Activated naive CD4-positive, alpha-beta T cell (primary cell): Measurements from ENCODE around the gene PTPRT.

Source experiments
- DNase-seq, 4 experiments: peaks; one replicate each; lab custom pipeline; 2025; lab: John Stamatoyannopoulos, UW

The PTPRT gene

GRCh38 chr20:42611889-42612837, 577.5 kb downstream of the PTPRT start:
- DNase-seq = no peak

GRCh38 chr20:42611423-42611822, 578.3 kb downstream of the PTPRT start:
- DNase-seq = no peak

DNA sequence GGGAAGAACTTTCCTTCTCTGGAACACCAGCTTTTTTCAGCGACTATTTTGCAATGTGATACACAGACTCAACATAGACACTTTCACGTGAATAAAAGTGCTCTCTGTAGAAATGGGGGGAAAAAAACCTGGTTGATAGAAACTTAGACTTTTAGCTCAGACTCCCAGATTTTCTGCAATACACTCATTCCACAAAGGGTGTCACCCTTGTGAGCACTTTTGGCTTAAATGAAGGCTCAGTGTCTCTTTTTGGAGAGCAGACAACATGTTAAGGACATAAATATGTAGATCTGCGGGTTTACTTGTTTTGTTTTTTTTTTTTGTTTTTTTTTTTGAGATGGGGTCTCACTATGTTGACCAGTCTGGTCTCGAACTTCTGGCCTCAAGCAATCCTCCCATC, 579.6 kb downstream of the PTPRT start:
- no peak for DNase-seq

- no peak for DNase-seq
These were observed 580.1 kb downstream of the PTPRT start for GRCh38 chr20:42609618-42610017.

DNA sequence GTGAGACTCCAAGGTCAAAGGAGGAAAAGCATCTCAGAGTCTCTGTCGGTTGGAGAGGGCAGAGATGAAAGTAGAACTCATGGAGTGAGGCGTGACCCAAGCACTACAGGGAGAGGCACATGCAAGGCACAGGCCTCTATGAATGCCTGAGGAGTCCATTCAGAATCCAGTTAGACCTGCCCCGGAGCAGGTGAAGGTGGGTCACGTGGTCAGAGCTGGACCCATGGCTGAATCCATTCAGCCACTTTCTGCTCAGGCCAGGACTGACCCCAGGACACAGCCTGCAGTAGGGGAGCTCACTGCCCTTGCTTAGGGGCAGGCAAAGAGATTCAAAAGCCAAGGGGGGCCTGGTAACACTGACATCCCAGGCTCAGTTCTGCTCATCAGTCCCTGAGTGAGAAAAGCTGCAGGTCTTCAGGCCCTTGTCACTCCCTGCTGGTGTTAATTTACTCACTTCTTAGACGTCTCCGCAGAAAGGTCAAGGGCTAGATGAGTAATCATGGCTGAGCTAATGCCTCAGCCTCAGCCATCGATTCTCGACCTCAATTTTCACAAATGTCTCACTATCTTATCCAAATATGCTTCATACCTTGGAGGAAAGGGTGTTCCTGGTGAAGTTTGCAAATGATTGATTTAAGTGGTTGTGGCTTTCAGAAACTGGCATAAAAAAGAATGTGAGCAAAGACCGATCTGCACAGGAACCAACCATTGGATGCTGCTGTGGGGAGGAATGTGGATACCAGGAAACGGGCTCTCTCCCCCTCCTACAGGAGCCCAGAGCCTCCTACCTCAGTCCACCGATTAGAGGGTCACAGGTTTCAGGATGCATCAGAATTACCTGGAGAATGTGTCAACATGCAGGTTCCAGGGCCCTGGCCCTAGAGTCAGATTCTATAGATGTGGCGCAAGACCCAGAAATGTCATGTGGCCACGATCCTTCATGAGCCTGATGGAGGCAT, 584.4 kb downstream of the PTPRT start:
- no peak for DNase-seq

- no peak for DNase-seq
These were observed 586.1 kb downstream of the PTPRT start for GRCh38 chr20:42603655-42604054.

GRCh38 chr20:42598581-42598980, 591.1 kb downstream of the PTPRT start:
- DNase-seq = no peak

- DNase-seq = no peak
These were observed 594.1 kb downstream of the PTPRT start for GRCh38 chr20:42595625-42596024.

GRCh38 chr20:42594659-42595058, 595.0 kb downstream of the PTPRT start:
- DNase-seq = no peak

DNA sequence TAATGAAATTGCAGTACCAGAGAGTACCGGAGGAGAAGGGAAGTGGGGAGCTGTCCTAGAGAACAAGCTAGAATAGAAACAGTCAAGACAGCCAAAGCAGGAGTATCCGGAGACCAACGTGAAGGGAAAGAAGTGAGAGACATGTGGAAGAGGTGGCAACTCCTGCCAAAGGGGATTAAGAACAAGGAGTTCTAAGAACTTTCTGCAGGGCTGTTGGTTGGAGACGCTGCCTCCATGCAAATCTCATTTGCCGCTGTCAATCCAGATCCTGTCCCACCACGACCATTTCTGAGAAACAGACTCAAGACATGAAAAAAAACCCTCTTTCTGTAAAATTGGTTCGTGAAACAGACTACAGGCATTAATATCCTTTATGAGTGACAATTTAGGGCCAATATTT, 595.7 kb downstream of the PTPRT start:
- DNase-seq = no peak

DNA sequence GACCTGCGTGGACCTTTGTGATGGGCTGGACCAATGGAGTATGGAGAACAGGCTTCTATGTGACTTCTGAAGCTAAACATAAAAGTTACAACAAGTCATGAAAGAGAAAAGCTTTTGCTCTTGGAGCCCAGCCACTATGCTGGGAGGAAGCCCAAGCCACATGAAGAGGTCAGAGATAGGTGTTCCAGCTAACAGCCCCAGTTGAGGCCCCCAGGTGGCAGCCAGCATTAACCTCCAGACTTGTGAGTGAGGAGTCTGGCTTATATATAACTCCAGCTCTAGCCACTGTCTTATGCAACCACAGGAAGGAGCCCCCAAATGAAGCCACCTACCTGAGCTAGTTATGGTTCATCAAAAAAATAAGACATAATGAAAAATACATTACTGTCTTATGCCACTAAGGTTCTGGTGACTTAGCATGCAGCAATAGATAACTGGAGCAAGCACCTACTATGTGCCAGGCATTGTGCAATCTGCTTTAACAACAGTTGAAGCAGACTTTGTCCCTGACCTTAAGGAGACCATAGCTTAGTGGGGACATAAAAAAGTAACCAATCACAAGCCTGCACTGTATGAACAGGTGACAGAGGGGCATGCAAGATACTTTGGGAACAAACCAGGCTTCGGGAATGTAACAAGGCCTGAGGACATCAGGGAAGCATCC, 599.6 kb downstream of the PTPRT start:
- no peak for DNase-seq

DNA sequence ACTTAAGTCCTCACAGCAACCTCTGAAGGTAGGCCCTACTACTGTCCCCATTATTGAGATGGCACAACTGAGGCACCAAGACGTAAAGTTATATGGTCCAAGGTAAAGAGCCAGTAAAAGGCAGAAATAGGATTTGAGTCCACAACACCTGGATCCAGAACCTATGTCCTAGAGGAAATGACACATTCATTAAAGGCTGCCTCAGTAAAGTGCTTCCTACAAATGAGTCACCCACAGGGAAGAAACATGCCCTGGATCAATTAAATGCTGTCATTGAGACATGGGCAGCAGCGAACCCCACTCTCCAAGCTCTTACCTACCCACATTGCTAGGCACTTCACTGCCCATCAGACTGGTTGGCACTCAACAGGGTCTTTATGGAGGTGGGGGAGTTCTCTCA, 600.9 kb downstream of the PTPRT start:
- no peak for DNase-seq

GRCh38 chr20:42587427-42587826, 602.3 kb downstream of the PTPRT start:
- no peak for DNase-seq

DNA sequence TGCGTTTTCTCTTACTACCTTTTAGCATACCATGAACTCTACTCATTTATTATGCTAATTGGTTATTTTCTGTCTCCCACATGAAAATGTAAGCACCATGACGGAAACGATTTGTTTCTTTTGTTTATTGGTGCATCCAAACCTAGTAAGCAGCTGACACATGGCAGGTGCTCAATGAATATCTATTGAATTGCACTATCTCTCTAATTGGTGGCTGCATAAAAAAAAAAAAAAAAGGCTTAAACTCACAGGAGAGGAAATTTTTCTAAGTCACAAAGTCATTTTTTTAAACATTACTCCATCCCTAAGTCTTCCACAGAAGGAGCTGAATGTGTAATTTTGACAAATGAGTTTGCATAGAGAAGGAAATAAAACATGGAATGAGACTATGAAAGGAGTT, 608.4 kb downstream of the PTPRT start:
- no peak for DNase-seq

DNA sequence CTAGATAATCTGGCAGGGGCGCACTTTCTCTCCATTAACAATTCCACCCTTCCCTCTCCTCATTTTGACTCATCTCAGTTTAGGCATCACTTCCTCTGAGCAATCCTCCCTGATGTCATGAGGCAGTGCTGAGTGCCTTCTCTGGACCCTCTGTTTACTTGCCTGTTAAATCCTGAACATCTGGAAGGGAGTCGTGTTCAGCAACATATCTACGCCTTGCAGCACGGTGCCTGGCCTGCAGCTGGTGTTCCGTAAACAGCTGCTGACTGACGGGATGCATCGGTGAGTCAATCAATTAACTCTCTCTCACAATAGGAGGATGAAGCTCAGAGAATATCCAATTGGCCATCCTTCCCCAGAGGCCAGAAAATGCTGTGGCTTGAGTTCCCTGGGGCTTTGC, 613.5 kb downstream of the PTPRT start:
- no peak for DNase-seq

DNA sequence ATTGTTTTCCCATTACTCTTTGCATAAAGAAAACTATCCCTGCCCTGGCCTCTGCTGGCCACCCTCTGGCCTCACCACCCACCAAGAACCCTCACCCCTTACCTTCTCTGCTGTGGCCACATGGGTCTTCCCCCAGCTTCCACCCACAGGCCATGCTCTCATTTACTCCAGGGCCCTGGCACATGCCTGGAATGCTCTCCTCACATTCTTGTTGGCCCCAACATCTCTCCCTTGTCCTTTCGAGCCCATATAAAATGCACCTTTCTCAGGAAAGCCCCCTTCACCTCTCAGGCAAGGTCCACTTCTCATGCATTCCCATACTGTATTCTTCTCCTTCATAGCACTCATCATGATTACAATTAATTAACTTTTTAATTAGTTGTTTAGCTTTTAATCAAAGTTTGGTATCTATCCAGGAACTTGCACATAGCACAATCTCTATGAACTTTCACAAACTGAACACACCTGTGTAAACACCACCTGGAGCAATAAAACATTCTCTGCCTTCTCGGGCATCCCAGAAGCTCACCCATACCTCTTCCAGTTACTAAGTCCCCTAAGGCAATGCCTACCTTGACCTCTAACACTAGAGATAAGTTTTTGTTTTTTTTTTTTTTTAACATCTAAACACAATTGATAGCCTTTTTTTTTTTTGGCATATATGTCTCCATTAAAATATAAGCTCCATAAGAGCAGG, 617.2 kb downstream of the PTPRT start:
- DNase-seq = no peak

GRCh38 chr20:42567409-42567808, 622.3 kb downstream of the PTPRT start:
- no peak for DNase-seq

DNA sequence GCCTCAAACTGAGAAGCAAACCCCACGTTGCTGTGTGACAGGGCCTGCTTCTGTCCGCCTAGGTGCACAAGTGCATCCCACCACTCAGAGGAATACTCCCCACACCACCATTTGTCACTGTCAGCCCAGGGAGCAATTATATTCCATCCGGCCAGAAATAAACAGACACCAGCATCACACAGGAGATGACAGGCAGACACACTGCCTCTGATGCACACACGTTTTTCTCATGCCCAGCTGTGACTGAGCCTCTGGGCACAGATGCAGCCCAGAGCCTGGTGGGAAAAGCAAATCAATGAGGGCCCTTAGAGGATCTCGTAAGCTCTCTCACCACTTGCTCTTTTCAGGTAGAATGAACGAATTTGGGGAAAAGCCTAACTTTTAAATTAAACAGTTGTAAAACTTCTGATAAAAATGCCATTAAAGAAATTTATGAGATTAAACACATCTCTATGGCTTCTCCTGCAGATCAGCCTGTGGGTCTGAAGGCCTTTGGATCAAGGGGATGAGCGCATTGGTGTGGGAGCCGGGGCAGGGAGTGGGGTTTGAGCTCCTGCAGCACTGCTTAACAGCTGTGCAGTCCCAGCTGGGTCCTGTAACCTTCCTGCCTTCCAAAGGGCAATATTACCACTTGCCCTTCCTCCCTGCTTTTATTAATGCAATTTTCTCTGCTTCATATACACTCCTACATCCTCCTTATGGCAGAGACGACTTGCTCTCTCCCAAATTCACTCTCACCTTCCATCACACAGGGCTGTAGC, 624.3 kb downstream of the PTPRT start:
- no peak for DNase-seq

GRCh38 chr20:42559665-42560064, 630.0 kb downstream of the PTPRT start:
- DNase-seq = no peak

GRCh38 chr20:42556575-42556974, 633.1 kb downstream of the PTPRT start:
- DNase-seq = no peak

GRCh38 chr20:42553374-42553773, 636.3 kb downstream of the PTPRT start:
- no peak for DNase-seq
